Peyer's patch (tissue), 4 donors: ENCODE results near the gene SH3TC1.

Experiments
- CTCF ChIP-seq, 6 experiments: fragments of 450-650 bp in 4 of 6; fragments of 200-600 bp in 2 of 6; sonication (generic) in 1 of 6; IDR thresholded peaks; one replicate each; pipeline ENCODE4 v1.5.1; 2017 to 2019; ENCODE audit warnings: antibody characterized with exemption in 6 of 6, mild to moderate bottlenecking in 3 of 6, moderate library complexity in 1 of 6
- POLR2A ChIP-seq, 2 donors: fragments of 450-650 bp; IDR thresholded peaks; one replicate each; pipeline ENCODE4 v1.5.1; 2017; ENCODE audit warnings: antibody characterized with exemption in 2 of 2, mild to moderate bottlenecking in 2 of 2, moderate library complexity in 2 of 2

- no peak for TF ChIP-seq POLR2A (IDR thresholded peaks at IDR 0.05)
- TF ChIP-seq CTCF (IDR thresholded peaks at IDR 0.05), result no peak
These were observed 28.2 kb downstream of the SH3TC1 start for GRCh38 chr4:8227201-8227770.
